Esophagus (tissue), 2 donors: Measurements from ENCODE around the gene MTPN. TPM values are rescaled to one million over a fixed set of nuclear protein-coding genes. Genes with fewer than 3 reads are reported as not detected.

Experiments used
- H3K27ac ChIP-seq, 2 donors: one replicate each; pipeline ENCODE4 v1.5.1; 2013; ENCODE audit warnings: low read depth in 2 of 2, mild to moderate bottlenecking in 2 of 2, inconsistent platforms in 1 of 2, low read length in 1 of 2, moderate library complexity in 1 of 2
- H3K27me3 ChIP-seq, 2 donors: one replicate each; pipeline ENCODE4 v1.6.1; 2013; ENCODE audit warnings: low read length in 2 of 2, control low read depth in 1 of 2, mild to moderate bottlenecking in 1 of 2; ENCODE audit not compliant: insufficient read depth in 2 of 2, control insufficient read depth in 1 of 2
- H3K36me3 ChIP-seq, 2 donors: one replicate each; pipeline ENCODE4 v1.6.1; 2013; ENCODE audit warnings: low read length in 1 of 2; ENCODE audit not compliant: control insufficient read depth in 2 of 2, insufficient read depth in 2 of 2
- H3K4me1 ChIP-seq, 2 donors: one replicate each; pipeline ENCODE4 v1.6.1; 2013; ENCODE audit warnings: low read length in 1 of 2; ENCODE audit not compliant: control insufficient read depth in 2 of 2, insufficient read depth in 2 of 2
- H3K4me3 ChIP-seq, 2 donors: one replicate each; pipeline ENCODE4 v1.5.1; 2013; ENCODE audit warnings: low read length in 2 of 2, mild to moderate bottlenecking in 2 of 2, low read depth in 1 of 2, moderate library complexity in 1 of 2
- H3K9me3 ChIP-seq, 2 donors: one replicate each; pipeline ENCODE4 v1.6.1; 2013; ENCODE audit warnings: mild to moderate bottlenecking in 2 of 2, low read depth in 1 of 2, low read length in 1 of 2, moderate library complexity in 1 of 2; ENCODE audit not compliant: control insufficient read depth in 2 of 2, insufficient read depth in 1 of 2
- WGBS, 2 donors: extraction: QIAGEN DNeasy Blood & Tissue Kit; methylation state at CpG; one replicate each; pipeline ENCODE4 v1.1.7; 2013; 5-methylcytosine and 5-hydroxymethylcytosine counted together
- polyA plus RNA-seq, 2 donors: library from polyadenylated mRNA; stranded (reverse); fragments of 200-250 nt; gene quantifications; one replicate each; pipeline ENCODE4 v1.2.3, GENCODE V29; 2013
- donor health status: healthy with polysubstance abuse.
- donor health status: Bipolar disorder and iron deficiency.

MTPN gene
- polyA plus RNA-seq: 100 to 1,000 TPM in 1 of 2 donors, 10 to 100 TPM in 1; 54.8 to 100 TPM

- H3K4me3 ChIP-seq: peak within 1 kb of the TSS; percentile 82 to 98
- no peaks in the 10 kb centered on the region for H3K9me3 ChIP-seq
- 1% methylated on average over 43 to 47 of the region's 47 CpGs for WGBS, 2 donors
- H3K27me3 ChIP-seq: no peaks in the 10 kb centered on the region
- H3K4me1 ChIP-seq: no peaks in the 10 kb centered on the region
- H3K27ac ChIP-seq: peak within 1 kb of the TSS; percentile 74 to 94
- no peaks in the 10 kb centered on the region for H3K36me3 ChIP-seq
Measured at GRCh38 chr7:135977007-135977741, at the start of gene MTPN. Gene MTPN (minus strand): TSS chr7:135977359. CDS start chr7:135977100, 259 bp downstream.

- Histone ChIP-seq H3K27ac (no peak overlapping the region), H3K9me3 (no peaks in the 10 kb centered on the region)
- 71 to 81% methylated on average over 2 of the region's 2 CpGs for WGBS, 2 donors
Measured at GRCh38 chr7:136026209-136026608, 49.0 kb upstream of the MTPN start.

GRCh38 chr7:136023134-136023869 lies 46.1 kb upstream of the MTPN start:
- Histone ChIP-seq H3K27ac (no peak overlapping the region), H3K36me3 (no peaks in the 10 kb centered on the region), H3K9me3 (no peaks in the 10 kb centered on the region), H3K4me1 (no peaks in the 10 kb centered on the region), H3K27me3 (no peaks in the 10 kb centered on the region), H3K4me3 (no peak overlapping the region)
- WGBS, 2 donors: 79 to 84% methylated on average over 2 of the region's 2 CpGs

More at GRCh38 chr7:136026209-136026608, 49.0 kb upstream of the MTPN start:
- Histone ChIP-seq H3K27me3 (no peaks in the 10 kb centered on the region), H3K4me1 (no peaks in the 10 kb centered on the region), H3K36me3 (no peaks in the 10 kb centered on the region), H3K4me3 (no peak overlapping the region)

- H3K36me3 ChIP-seq: no peaks in the 10 kb centered on the region
- H3K27me3 ChIP-seq: no peaks in the 10 kb centered on the region
- H3K27ac ChIP-seq: no peak overlapping the region
- no peaks in the 10 kb centered on the region for H3K4me1 ChIP-seq
- H3K9me3 ChIP-seq: no peaks in the 10 kb centered on the region
- H3K4me3 ChIP-seq: no peak overlapping the region
- WGBS, 2 donors: 79 to 81% methylated on average over 1 of the region's 1 CpG
Measured at GRCh38 chr7:136020556-136020955, 43.4 kb upstream of the MTPN start.

- no peaks in the 10 kb centered on the region for H3K9me3 ChIP-seq
- H3K4me3 ChIP-seq: no peak overlapping the region
- H3K27me3 ChIP-seq: no peaks in the 10 kb centered on the region
- 74 to 86% methylated on average over 2 of the region's 2 CpGs for WGBS, 2 donors
- H3K4me1 ChIP-seq: no peaks in the 10 kb centered on the region
- H3K36me3 ChIP-seq: no peaks in the 10 kb centered on the region
- H3K27ac ChIP-seq: no peak overlapping the region
Measured at GRCh38 chr7:136018104-136018503, 40.9 kb upstream of the MTPN start.

GRCh38 chr7:136016649-136017395 lies 39.7 kb upstream of the MTPN start:
- Histone ChIP-seq H3K27me3 (no peaks in the 10 kb centered on the region), H3K36me3 (no peaks in the 10 kb centered on the region), H3K4me1 (no peaks in the 10 kb centered on the region), H3K27ac (no peak overlapping the region), H3K9me3 (no peaks in the 10 kb centered on the region), H3K4me3 (no peak overlapping the region)
- 68 to 77% methylated on average over 5 of the region's 5 CpGs for WGBS, 2 donors

- Histone ChIP-seq H3K36me3 (no peaks in the 10 kb centered on the region), H3K27me3 (no peaks in the 10 kb centered on the region), H3K4me1 (no peaks in the 10 kb centered on the region), H3K4me3 (no peak overlapping the region), H3K9me3 (no peaks in the 10 kb centered on the region), H3K27ac (no peak overlapping the region)
- 19 to 36% methylated on average over 1 of the region's 1 CpG for WGBS, 2 donors
Measured at GRCh38 chr7:136015638-136016037, 38.5 kb upstream of the MTPN start.

GRCh38 chr7:136014659-136015058 lies 37.5 kb upstream of the MTPN start:
- Histone ChIP-seq H3K27me3 (no peaks in the 10 kb centered on the region), H3K4me3 (no peak overlapping the region), H3K9me3 (no peaks in the 10 kb centered on the region), H3K27ac (no peak overlapping the region), H3K4me1 (no peaks in the 10 kb centered on the region), H3K36me3 (no peaks in the 10 kb centered on the region)
- 83 to 84% methylated on average over 3 of the region's 3 CpGs for WGBS, 2 donors

GRCh38 chr7:136012238-136012637 lies 35.1 kb upstream of the MTPN start:
- Histone ChIP-seq H3K4me3 (no peak overlapping the region), H3K27me3 (no peaks in the 10 kb centered on the region), H3K9me3 (no peaks in the 10 kb centered on the region), H3K4me1 (no peaks in the 10 kb centered on the region), H3K27ac (no peak overlapping the region), H3K36me3 (no peaks in the 10 kb centered on the region)
- 87 to 89% methylated on average over 8 of the region's 8 CpGs for WGBS, 2 donors
